ENCODE measurements around the gene ZFYVE28.

DNA sequence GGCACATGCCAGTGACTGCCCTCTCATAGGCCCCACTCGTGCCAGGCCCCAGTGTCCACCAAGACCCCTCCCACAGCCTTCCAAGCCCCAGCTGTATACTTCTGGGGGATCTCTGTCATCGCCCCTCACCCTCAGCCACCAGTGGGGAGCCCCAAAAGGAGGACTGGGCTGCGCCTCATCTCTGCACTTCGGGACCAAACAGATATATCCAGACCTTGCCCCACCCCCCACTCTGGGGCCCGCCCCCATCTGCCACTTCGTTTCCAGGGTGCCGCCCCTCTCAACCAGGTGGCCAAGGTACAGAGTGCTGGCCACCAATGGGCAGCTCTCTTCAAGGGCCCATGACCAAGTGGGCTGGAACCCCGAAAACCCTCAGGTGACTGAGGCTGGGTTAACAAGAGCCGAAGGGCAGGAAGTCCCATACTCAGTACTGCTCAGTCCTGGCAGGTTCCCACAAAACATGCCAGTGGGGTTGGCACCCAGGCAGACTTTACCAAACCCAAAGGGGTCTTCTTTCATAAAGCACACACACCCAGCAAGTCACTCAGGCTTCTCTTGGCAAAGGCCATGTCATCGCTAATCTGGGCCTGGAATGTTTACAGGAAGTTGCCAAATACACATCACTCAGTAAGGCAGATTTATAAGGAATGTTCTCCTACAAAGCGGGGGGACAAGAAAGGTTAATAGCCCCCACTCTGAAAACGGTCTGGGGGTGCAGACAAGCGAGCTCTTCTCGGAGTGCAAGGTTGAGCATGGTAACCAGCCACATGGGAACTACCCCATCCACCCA lies 4.4 kb downstream of the ZFYVE28 start:
- TF ChIP-seq POLR2AphosphoS5 (IDR thresholded peaks at IDR 0.05; ENCODE audit: low read depth, low read length) (no peak), TAF1 (IDR thresholded peaks at IDR 0.05; ENCODE audit: low read depth, low read length) (no peak)
